ENCODE results near the gene TRAP1.

Gene TRAP1

DNA sequence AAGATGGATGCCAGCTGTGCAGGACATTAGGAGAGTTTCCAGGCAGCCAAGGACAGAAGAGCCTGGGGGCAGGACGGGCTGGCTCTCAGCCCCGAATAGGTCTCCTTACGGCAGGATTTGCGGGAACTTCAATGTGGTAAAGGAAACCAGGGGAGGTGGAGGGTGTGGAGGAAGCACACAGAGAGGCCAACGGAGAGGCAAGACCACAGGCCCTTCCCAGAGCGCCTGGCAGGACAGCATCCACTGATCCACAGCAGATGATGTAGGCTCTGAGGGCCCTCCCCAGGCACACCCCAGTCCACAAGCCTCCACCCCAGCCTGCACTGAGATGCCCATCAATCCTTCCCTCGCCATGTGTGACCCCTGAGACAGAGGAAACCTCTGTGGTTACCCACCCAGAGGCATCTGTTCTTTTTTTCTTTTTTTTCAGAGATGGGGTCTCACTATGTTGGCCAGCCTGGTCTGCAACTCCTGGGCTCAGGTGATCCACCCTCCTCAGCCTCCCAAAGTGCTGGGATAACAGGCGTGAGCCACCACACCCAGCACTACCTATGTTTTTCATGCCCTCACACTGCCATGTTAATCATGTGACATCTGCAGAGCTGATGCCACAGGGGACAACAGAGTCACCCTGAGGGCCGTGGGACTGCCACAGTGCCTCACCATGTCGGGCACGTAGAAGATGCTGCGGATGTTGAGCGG is 43.5 kb downstream of the TRAP1 start:
- DNase-seq (ENCODE audit: low read depth, low spot score), result no peak
- in situ Hi-C loops (cut with HindIII; ENCODE audit: low sequenced_read_pairs), result no loop called here
- no peak for TF ChIP-seq CTCF (IDR thresholded peaks at IDR 0.05; ENCODE audit: low read depth, low read length)
- no peak overlapping the region for H3K4me3 ChIP-seq (ENCODE audit: low read depth, low read length)

GRCh38 chr16:3673201-3673600 is 44.1 kb downstream of the TRAP1 start:
- no peak overlapping the region for H3K4me3 ChIP-seq (ENCODE audit: low read depth, low read length)
- TF ChIP-seq CTCF (IDR thresholded peaks at IDR 0.05; ENCODE audit: low read depth, low read length), result no peak
- in situ Hi-C loops (cut with HindIII; ENCODE audit: low sequenced_read_pairs), result no loop called here
- DNase-seq (ENCODE audit: low read depth, low spot score), result no peak

GRCh38 chr16:3672571-3673041 is 44.7 kb downstream of the TRAP1 start:
- H3K4me3 ChIP-seq (ENCODE audit: low read depth, low read length), result no peak overlapping the region
- TF ChIP-seq CTCF (IDR thresholded peaks at IDR 0.05; ENCODE audit: low read depth, low read length), result no peak
- no peak for DNase-seq (ENCODE audit: low read depth, low spot score)
- in situ Hi-C loops (cut with HindIII; ENCODE audit: low sequenced_read_pairs), result no loop called here

DNA sequence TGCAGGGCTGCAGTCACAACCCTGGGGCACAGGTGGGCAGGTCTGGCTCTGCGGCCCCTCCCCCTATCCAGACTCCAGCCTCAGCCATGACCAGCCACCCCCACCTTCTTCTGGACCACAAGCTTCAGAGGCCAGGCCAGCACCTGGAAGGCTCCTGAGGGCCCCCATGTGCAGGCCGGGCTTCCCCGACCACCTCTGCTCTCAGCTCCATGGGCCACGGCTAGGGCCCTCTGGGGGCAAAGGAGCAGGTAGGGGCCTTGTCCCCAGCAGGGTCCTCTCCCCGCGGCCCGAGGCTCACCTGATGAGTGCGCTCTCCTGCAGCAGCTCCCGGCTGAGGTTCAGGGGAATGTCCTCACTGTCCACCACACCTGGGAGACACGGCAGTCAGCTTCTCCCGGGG is 45.9 kb downstream of the TRAP1 start:
- in situ Hi-C loops (cut with HindIII; ENCODE audit: low sequenced_read_pairs), result no loop called here
- no peak for TF ChIP-seq CTCF (IDR thresholded peaks at IDR 0.05; ENCODE audit: low read depth, low read length)
- no peak overlapping the region for H3K4me3 ChIP-seq (ENCODE audit: low read depth, low read length)
- DNase-seq (ENCODE audit: low read depth, low spot score), result no peak

- no peak overlapping the region for H3K4me3 ChIP-seq (ENCODE audit: low read depth, low read length)
- DNase-seq (ENCODE audit: low read depth, low spot score), result no peak
- no peak for TF ChIP-seq CTCF (IDR thresholded peaks at IDR 0.05; ENCODE audit: low read depth, low read length)
- in situ Hi-C loops (cut with HindIII; ENCODE audit: low sequenced_read_pairs), result no loop called here
Observed at GRCh38 chr16:3670711-3671110, 46.6 kb downstream of the TRAP1 start.

DNA sequence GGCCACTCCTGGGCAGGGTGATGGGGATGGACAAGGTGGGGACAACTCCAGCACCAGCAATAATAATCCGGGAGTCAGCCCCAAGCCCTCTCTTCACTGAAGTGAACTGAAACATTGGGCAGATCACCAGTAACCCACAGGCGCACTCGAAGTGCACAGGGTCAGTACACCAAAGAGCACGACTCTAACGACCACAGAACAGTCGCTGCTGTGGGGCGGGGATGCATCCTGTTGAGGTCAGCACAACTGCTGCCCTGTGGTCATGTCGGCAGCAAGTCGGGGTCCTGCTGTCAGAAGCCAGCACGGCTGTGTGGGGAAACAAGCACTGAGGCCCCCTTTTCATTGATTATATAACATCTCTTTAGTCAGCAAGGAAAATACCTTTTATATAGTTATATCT is 48.2 kb downstream of the TRAP1 start:
- no peak overlapping the region for H3K4me3 ChIP-seq (ENCODE audit: low read depth, low read length)
- no peak for TF ChIP-seq CTCF (IDR thresholded peaks at IDR 0.05; ENCODE audit: low read depth, low read length)
- in situ Hi-C loops (cut with HindIII; ENCODE audit: low sequenced_read_pairs), result no loop called here
- DNase-seq (ENCODE audit: low read depth, low spot score), result no peak
